Brain pericyte (primary cell): ENCODE measurements around the gene MCM7.

Source experiments
- DNase-seq: peaks from one replicate; pipeline ENCODE4 v3.0.0-alpha.2; 2012; ENCODE audit warnings: low read depth, low spot score

MCM7 gene

DNA sequence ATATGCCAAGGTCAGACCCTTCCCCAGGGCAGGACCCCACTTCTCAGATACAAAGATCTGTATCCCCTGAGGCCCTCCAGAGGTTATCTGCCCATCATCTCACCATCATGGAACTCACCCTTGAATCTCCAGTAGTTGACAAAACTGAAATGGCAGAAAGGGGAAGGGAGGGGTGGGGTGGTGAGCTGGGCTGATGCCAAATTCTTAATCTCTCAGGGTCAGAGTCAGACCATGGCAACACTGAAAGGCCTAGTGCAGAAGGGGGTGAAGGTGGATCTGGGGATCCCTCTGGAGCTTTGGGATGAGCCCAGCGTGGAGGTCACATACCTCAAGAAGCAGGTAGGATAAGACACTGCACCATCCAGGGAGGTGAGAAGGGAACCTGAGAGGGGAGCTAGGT lies 21.4 kb upstream of the MCM7 start:
- DNase-seq = no peak

DNA sequence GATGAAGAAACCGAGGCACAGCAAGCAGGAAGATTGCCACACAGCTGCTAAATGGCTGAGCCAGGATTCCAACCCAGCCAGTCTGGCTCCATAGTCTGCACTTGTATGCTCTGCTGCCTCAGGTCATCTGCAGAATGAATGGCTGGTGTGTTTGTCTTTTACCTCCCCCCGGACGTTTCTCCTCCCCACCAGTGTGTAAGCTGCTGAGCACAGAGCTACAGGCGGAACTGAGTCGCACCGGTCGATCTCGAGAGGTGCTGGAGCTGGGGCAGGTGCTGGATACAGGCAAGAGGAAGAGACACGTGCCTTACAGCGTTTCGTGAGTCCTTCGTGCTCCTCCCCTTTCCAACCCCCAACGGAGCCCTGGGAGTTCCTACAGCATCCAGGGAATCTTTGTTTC lies 20.9 kb upstream of the MCM7 start:
- DNase-seq = no peak

DNA sequence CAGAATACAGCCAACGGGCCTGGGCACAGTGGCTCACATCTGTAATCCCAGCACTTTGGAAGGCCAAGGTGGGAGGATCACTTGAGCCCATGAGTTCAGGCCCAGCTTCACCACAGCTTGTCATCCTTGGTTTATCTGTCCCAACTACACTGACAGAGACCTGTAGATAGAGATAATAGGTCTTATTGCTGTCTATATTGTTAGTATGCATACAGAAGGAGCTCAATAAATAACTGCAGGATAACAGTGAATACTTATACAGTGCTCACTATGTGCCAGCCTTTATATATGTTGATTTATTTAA lies 19.5 kb upstream of the MCM7 start:
- no peak for DNase-seq

DNA sequence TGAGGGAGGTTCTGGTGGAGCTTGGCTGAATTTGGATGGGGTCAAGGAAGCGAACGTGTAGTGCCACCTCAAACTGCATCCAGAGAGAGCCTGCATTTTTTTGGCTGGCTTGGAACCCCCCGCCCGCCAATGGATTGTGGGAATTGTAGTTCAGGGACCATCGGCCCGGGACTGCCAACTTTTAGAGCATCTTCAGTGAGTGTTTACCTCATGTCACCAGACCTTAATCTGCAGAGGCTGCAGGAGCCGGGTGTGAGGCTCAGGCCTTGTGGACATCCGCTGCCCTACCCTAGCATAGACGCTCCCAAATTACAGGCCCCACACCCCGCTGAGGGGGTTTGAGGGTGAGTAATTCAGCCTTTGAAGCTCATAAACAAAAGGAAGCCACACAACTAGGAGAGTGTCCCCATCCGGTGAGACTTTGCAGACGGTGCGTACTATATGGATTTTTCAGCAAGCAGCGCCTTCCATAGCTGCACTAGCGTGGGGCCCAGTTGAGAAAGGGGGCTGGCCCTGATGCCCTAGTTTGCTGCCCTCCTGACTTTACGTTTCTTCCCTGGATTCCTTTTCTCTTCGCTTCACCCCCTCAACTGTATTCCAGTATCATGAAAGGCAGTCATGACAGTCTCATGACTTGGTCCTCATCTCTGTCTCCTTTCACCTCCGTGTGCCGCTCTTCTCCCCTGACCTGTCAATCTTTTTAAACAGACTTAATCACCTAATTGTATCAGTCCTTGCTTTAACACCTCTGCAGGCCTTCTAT lies 19.0 kb upstream of the MCM7 start:
- DNase-seq = no peak

DNA sequence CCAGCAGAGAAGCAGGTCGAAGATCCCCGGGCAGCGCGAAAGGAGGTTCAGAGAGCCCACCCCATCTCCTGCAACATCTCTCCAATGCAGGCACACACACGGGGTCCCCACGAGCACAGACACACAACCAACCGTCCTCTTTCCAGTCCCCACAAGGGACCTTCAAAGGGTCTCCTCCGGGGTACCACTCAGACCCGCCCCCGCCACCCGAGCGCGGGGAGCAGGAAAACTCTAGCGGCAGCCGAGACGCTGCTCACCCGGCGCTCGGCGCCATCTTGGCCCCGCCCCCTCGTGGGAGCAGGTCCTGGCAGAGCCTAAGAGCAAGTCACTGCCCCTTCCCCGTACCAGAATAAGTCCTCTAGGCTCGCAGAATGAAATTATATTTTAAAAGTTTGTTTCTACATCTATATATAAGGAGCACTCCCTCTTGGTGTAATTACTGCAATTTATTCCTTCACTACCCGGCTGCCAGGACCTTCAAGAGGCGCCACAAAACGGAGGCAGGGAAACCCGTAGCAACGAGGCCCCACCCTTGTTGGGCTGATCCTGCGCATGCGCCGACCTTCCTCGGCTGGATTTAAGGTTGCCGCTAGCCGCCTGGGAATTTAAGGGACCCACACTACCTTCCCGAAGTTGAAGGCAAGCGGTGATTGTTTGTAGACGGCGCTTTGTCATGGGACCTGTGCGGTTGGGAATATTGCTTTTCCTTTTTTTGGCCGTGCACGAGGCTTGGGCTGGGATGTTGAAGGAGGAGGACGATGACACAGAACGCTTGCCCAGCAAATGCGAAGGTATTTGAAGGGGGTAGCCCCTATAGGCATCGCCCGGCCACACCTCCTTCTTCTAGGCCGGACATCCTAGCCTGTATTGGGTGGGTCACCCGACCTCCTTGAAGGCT lies 18.1 kb upstream of the MCM7 start, which contains the start of the genes CNPY4 and TAF6:
Gene CNPY4, plus strand, starts transcription at position 563 of the 898 bp plus-strand sequence. Its CDS starts 111 bp downstream, at position 674.
Gene TAF6, minus strand, starts transcription at position 287 of the 898 bp plus-strand sequence. CDS start 5,149 bp downstream, outside the sequence.
- peak; percentile 87 for DNase-seq

DNA sequence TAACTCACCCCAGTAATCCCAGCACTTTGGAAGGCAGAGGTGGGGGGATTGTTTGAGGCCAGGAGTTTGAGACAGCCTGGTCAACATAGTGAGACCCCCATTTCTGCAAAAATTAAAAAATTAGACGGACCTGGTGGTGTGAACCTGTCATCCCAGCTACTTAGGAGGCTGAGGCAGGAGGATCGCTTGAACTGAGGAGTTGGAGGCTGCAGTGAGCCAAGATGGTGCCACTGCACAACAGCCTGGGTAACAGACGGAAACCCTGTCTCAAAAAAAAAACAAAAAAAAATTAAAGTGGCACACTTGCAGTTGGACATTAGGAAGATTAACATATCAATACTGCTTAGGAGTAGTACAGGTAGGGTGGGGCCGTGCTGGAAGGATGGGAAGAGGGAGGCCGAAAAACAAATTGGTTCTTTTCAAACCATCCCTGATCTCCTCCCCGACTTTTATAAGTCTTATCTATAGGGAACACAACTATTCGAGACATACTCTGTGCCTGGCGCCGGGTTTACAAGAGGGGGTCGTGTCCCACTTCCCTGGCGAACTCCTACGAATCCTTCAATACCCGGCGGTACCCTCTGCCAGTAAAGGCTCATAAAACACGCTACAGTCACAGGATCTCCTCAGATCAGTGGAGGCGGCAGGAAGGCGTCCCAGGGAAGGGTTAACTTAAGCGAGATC lies 17.3 kb upstream of the MCM7 start:
- DNase-seq = no peak

DNA sequence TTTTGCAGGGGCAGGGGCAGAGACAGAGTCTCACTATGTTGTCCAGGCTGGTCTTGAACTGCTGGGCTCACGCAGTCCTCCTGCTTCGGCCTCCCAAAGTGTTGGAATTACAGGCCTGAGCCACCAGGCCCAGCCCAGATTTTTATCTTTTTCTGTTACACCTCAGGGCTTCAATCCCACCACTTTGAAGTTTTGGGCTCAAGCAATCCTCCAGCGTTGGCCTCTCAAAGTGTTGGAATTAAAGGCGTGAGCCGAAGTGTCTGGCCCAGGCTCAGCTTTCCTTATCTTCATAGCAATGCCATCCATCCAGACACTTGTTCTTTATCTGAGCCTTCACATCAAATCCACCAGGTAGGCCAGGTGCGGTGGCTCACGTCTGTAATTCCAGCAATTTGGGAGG lies 13.8 kb upstream of the MCM7 start:
- DNase-seq = no peak

DNA sequence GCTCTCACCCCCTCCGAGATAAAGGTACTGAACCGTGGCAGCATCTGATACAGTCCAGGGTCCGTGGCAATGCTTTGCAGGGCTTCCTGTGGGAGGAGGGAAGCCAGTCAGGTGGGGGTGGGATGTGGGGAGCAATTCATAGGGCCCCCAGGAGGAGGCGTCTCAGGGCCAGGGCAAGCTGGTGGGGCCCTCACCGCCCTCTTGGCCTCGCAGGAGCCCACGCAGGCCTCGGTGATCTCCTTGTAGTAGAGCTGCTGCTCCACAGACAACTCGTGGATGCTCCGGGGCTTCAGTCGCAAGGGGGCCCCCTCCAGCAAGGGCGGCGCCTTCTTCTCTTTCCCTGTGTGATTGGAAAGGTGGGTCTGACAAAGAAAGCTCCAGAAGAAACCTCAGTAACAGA lies 10.7 kb upstream of the MCM7 start:
- DNase-seq = no peak

DNA sequence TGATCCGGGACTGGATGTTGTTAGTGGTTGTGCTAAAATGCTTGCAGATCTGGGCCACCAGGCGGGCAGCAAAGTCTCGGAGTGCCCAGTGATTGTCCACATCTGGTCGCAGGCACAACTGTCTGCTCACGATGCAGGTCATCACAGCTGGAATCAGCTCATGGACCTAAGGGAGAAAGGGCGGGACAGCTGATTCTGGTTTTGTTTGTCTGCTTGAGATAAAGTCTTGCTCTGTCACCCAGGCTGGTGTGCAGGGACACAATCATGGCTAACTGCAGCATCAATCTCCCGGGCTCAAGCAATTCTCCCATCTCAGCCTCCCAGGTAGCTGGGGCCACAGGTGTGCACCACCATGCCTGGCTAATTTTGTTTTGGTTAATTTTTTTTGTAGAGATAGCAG lies 10.0 kb upstream of the MCM7 start:
- DNase-seq = no peak

DNA sequence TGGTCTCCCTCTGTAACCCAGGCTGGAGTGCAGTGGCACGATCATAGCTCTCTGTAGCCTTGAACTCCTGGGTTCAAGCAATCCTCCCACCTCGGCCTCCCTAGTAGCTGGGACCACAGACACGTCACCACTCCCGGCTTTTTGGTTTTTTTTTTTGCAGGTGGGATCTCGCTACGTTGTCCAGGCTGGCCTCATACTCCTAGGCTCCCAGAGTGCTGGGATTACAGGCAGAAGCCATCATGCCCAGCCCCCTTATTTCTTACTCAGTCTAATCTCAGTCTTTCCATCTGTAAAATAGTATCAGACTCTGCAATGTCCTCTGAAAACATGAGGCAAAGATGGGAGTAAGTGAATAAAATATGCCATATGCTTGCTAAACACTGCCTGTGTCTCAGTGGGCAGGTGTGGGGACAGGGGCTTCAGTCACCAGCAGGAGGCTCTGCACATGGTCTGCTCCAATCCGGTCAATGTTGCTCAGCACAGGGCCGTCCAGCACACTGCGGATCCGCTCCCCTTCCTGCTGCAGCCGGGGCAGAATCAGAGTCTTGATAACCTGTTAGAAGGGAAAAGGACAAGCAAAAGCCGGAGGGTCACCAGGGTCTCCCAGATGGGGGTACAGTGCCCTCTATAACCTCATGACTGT lies 8.4 kb upstream of the MCM7 start:
- no peak for DNase-seq

DNA sequence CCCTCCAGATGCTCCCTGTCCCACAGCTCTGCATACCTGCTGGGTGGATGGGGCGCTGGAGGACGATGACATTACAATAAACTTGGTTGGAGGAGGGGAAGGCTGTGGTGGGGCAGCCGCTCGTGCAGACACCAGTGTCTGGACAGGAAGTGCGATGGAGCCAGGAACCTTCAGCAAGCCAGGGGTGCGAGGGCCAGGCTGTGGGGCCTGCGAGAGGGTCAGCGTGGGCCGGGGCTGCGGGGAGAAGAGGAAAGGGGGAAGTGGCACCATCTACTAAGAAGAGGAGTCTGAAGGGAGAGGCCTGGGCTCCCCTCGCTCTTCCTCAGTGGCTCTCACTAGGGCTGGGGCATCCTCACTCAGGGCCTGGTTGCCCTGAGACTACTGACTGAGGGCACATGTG lies 6.7 kb upstream of the MCM7 start:
- no peak for DNase-seq

DNA sequence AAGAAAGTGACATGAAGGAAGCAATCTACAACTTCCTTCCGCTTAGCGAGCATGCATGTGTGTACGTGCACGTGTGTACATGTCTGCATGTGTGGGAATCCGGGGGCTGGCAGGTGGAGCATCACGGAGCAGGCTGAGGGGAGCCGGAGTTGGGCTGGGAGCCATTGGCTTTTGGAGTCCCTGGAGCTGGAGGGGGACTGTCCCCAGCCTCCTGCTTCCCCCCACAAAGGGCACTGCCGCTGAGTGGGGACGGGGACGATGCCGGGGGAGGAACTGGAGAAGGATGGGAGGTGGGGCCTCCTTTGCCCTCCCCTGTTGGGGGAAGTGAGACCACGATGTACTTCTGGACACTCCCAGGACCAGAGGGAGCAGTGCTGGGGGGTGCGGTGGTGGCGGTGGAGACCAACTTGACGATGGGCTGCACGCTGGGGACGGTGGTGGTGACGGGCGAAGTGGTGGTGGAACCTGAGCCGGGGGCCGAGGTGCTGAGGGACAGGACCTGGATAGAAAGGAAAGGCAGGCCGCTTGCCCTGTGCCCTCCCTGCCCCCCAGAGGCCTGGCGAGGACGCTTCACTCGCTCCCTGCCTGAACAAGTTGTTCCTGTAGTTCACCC lies 6.0 kb upstream of the MCM7 start:
- no peak for DNase-seq

DNA sequence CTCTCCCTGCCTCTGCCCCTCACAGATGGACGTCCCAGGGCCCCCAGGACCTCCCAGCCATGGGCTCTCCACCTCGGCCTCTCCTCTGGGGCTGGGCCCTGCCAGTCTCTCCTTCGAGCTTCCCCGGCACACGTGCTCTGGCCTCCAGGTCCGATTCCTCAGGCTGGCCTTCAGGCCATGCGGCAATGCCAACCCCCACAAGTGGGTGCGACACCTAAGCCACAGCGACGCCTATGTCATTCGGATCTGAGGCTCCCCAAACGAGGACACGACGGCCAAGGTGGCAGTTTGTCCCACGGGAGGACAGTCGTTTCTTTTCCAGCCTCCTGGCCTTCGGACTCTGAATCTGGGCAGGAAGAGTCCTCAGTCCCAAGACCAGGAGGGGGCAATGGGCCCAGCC lies 5.4 kb upstream of the MCM7 start:
- no peak for DNase-seq

DNA sequence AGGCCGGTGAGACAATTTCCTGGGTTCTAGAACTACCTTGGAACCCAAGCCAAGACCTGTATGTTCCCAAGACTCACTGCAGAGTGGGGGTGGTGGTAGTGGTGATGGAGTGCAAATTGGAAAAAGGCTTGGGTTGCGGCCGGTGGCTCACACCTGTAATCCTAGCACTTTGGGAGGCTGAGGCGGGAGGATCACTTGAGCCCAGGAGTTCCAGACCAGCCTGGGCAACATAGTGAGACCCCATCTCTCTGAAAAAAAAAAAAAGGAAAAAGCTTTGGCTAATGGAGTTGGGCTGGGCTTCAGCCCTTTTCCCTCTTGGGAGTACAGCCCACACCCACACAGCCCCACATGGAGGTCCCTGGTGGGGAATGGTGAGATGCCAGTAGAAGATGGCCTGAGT lies 4.3 kb upstream of the MCM7 start:
- DNase-seq = no peak

DNA sequence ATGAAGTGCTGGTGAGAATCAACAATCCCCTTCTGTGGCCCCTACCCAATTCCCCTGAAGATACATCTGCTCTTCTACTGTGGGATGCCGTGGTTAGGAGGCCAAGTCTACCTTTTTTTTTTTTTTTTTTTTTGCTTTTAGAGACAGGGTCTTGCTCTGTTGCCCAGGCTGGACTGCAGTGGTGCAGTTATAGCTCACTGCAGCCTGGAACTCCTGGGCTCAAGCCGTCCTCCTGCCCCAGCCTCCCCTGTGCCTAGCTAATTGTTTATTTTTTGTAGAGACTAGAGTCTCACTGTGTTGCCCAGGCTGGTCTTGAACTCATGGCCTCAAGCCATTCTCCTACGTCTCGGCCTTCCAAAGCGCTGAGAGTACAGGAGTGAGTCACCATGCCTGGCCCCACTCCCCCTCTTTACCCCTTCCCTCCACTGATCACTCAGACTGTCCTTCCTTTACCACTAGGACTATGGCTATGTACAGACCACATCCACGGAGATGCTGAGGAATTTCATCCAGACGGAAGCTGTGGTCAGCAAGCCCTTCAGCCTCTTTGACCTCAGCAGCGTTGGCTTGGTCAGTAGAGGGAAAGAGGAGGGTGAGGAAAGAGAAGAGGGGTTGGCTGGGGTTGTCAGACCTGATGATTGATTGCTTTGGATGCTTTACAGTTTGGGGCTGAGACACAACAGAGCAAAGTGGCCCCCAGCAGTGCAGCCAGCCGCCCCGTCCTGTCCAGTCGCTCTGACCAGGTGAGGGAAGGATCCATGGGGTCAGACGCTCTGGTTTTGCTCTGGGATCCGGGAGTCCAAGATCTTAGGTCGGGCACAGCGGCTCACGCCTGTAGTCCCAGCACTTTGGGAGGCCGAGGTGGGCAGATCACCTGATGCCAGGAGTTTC lies 2.0 kb upstream of the MCM7 start:
- no peak for DNase-seq

DNA sequence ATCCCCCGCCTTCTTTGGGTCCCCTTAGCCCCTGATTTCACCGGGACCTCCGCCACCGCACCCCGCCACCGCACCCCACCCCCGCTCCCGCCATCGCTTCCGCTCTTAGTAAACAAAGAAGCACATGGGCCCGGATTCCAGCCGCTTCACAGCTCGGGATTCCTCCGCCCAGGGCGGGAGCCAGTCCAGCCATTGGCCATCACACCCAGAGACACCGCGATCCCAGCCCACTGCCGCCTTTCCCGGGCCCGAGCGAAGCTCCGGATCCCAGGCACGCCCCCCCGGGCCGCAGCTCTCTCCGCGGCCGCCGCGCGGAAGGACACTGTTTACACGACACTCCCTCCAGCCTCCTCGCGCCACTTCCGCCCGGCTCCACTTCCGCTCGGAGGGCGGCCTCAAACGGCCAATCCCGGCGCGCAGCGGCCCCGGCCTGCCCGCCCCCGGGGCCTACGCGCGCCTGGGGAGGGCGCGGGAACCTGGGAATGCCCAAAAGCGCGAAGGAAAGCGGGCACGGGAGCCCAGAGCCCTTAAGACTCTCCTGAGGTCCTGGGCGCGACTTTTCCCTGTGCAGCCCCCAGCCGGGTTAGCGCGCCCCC lies 679 bp downstream of the MCM7 start:
- peak; percentile 94 for DNase-seq

DNA sequence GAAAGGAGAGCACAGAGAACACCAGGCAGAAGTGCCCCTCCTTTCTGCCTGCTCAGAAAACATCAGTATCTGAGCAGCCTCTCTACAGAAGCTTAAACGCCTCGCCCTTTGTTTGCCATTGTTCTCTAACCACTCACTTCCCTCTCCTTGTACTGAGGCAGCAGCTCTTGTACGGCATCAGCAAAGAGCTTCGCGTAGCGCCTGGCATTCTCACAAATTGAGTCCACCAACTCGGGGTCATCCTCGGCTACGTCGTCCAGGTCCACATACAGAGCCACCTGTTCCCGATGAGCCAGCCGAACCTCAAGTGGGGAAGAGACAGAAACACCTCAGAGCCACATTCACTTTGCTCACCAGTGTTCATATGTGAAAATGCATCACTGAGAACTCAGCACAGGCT lies 1.7 kb downstream of the MCM7 start:
- DNase-seq = no peak

DNA sequence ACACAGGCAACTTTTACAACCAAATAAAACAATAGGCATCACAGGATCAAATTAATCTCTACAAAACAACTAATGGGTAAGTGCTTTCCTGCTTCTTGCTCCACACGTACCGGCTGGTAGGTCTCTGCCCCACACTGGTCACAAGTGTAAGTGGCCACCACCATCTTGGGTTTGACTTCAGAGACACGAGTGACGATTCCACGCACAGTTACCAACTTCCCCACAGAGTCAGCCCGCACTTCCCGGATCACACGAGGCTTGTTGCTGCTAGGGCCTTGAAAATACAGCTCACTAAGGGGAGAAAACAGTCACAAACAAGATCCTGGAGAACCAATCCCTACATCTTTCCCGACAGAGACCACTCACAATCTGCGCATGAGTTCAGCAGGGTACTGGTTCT lies 2.3 kb downstream of the MCM7 start:
- no peak for DNase-seq

DNA sequence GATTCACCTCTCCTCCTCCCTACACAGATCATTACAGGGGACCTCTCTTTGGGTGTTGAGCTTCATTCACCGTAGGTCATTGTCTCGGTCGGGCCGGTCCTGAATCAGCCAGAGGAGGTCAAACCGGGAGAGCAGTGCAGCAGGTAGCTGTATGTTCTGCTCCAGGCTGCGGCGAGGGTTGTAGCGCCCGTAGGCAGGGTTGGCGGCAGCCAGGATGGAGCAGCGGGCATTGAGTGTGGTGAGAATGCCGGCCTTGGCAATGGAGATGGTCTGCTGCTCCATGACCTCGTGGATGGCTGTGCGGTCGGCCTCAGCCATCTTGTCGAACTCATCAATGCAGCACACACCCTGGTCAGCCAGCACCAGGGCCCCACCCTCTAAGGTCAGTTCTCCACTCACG lies 5.5 kb downstream of the MCM7 start:
- DNase-seq = no peak

DNA sequence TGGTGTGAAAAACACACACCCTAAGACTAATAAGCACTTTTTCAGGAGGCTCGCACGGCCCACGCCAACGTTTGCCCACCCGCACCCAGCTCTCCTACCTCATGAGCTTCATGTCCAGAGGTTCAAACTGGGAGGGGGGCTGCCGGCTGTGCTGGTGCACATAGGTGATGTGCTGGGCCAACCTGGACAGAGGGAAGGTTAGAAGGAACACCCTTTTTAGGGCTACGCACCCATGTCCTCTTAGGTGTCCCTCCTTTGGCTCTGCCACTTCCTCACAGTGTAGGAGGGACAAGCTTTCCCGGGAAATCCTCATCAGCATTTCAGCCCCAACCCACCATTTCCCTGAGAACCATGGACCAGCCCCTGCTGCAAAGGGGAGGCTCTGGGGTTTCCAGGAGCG lies 5.9 kb downstream of the MCM7 start:
- DNase-seq = no peak
